ENCODE measurements around the gene TMEM178B. TPM values are rescaled to one million over a fixed set of nuclear protein-coding genes. Genes with fewer than 3 reads are reported as not detected.

Gene TMEM178B
- total and polyA plus RNA-seq, 10 of the 15 experiments (the other 5 are each of a cell fraction or from before 2014, with no cell fraction given): 0.01 to 1.1 (median 0.04) TPM; not detected in 2

DNA sequence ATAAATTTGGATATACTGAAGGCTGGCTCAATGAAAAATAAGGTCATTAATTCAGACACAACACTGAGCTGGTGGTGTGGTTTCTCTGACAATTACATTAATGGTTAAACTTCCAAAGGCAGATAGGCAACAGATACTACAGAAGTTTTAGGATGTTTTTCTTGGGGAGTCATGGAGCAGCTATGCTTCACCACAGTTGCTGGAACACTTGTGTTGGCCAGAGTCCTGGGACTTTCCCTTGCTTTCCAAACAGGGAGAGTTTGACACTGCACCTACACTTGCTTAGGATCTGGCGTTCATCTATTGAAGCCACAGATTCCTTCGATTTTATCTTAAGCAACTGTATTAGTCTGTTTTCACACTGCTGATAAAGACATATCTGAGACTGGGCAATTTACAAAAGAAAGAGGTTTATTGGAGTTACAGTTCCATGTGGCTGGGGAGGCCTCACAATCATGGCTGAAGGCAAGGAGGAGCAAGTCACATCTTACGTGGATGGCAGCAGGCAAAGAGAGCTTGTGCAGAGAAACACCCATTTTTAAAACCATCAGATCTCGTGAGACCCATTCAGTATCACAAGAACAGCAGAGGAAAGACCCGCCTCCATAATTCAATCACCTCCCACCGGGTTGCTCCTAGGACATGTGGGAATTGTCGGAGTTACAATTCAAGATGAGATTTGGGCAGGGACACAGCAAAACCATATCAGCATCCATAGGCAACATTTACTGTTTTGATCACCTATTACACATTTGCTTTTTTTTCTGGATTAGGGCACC is 27.8 kb upstream of the TMEM178B start:
- in situ Hi-C loops (cut with MboI): no loop called here
- SMC1A ChIA-PET (ENCODE audit: uncharacterized antibody, unreplicated experiment): no interaction called here
- ATAC-seq: no peak

DNA sequence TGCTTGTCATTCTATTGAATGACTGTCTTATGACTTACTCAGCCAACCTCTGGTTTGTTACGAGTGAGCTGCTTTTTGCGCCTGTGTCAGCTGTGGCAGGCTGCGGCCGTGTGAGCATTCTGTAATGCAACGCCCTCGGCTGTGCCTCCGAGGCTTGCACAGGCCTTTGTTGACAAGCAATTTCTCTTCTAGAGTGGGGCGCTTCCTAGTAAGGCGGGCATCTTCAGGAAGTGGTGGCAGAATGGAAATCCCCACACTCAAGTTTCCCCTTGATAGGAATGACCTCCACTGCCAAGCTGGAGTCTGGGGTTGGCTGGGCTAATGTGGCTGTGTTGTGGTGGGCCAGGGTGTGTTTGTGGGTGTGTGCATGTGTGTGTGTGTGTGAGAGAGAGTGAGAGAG is 20.2 kb upstream of the TMEM178B start:
- DNase-seq (ENCODE audit: low read depth, low spot score) (no peak), ATAC-seq (no peak), FAIRE-seq (no peak)
- in situ Hi-C loops (cut with MboI): no loop called here
- H3K27ac ChIP-seq (ENCODE audit: control insufficient read depth, insufficient read depth): no peak overlapping the region
- intact Hi-C loops (cut with micrococcal nuclease; ENCODE audit: unreplicated experiment): no loop called here
- no peak overlapping the region for H3K4me3 ChIP-seq
- no TSS peak for BruUV-seq (replicated peaks)
- H3K36me3 ChIP-seq (ENCODE audit: control insufficient read depth in 2 of 2, insufficient read depth in 2 of 2, low read length in 1 of 2): no peaks in the 10 kb centered on the region
- no peaks in the 10 kb centered on the region for H4K20me1 ChIP-seq (ENCODE audit: control insufficient read depth, insufficient read depth)
- no peak overlapping the region for H3K9ac ChIP-seq (ENCODE audit: control insufficient read depth, insufficient read depth, low read length)
- H3K79me2 ChIP-seq (ENCODE audit: control insufficient read depth, insufficient read depth, low read length): no peaks in the 10 kb centered on the region
- RAD21 ChIA-PET (ENCODE audit: unreplicated experiment): no interaction called here
- TF ChIP-seq IKZF2 (IDR thresholded peaks at IDR 0.05) (no peak), EZH2 (IDR thresholded peaks at IDR 0.05; ENCODE audit: borderline replicate concordance, control insufficient read depth, low read depth, low read length) (no peak)
- SMC1A ChIA-PET (ENCODE audit: uncharacterized antibody, unreplicated experiment): no interaction called here
- H2AFZ ChIP-seq (ENCODE audit: control insufficient read depth, low read depth, low read length): no peak overlapping the region
- no peaks in the 10 kb centered on the region for H3K4me1 ChIP-seq (ENCODE audit: control insufficient read depth, insufficient read depth, low read length)
- no peaks in the 10 kb centered on the region; a peak in 1 of 4 replicates for H3K27me3 ChIP-seq (replicated peaks in 1 of 2; ENCODE audit: control insufficient read depth in 2 of 2, insufficient read depth in 2 of 2, low read length in 1 of 2)
- no peak overlapping the region for H3K4me2 ChIP-seq (ENCODE audit: control insufficient read depth, insufficient read depth)
- 44% methylated on average over 9 of the region's 9 CpGs for WGBS (ENCODE audit: insufficient coverage, insufficient replicate concordance, low lambda C conversion rate, missing lambda C conversion rate)
- POLR2A ChIA-PET: interaction anchor here (0.6 kb wide), 1 partner anchor 174 kb away, joined by 3 read pairs; no protein-coding TSS in a partner anchor
- no peaks in the 10 kb centered on the region; the same call in 2 of the 3 replicates for H3K9me3 ChIP-seq (replicated peaks; ENCODE audit: control insufficient read depth, insufficient read depth, low read length)
- CTCF ChIA-PET: no interaction called here

More for the DNA sequence above, 27.8 kb upstream of the TMEM178B start:
- Histone ChIP-seq H3K27ac (ENCODE audit: control insufficient read depth, insufficient read depth) (no peak overlapping the region), H2AFZ (ENCODE audit: control insufficient read depth, low read depth, low read length) (no peak overlapping the region), H3K4me1 (ENCODE audit: control insufficient read depth, insufficient read depth, low read length) (no peaks in the 10 kb centered on the region), H4K20me1 (ENCODE audit: control insufficient read depth, insufficient read depth) (no peaks in the 10 kb centered on the region), H3K36me3 (ENCODE audit: control insufficient read depth in 2 of 2, insufficient read depth in 2 of 2, low read length in 1 of 2) (no peaks in the 10 kb centered on the region), H3K4me2 (ENCODE audit: control insufficient read depth, insufficient read depth) (no peak overlapping the region), H3K9me3 (replicated peaks; ENCODE audit: control insufficient read depth, insufficient read depth, low read length) (no peaks in the 10 kb centered on the region), H3K79me2 (ENCODE audit: control insufficient read depth, insufficient read depth, low read length) (no peaks in the 10 kb centered on the region), H3K27me3 (replicated peaks in 1 of 2; ENCODE audit: control insufficient read depth in 2 of 2, insufficient read depth in 2 of 2, low read length in 1 of 2) (no peaks in the 10 kb centered on the region; a peak in 1 of 4 replicates), H3K9ac (ENCODE audit: control insufficient read depth, insufficient read depth, low read length) (no peak overlapping the region), H3K4me3 (no peak overlapping the region)
- DNase-seq (ENCODE audit: low read depth, low spot score): no peak
- ChIA-PET POLR2A (no interaction called here), RAD21 (ENCODE audit: unreplicated experiment) (no interaction called here), CTCF (no interaction called here)
- intact Hi-C loops (cut with micrococcal nuclease; ENCODE audit: unreplicated experiment): no loop called here
- no peak for FAIRE-seq
- no TSS peak for BruUV-seq (replicated peaks)
- no peak for TF ChIP-seq NR2C2 (IDR thresholded peaks at IDR 0.05; ENCODE audit: borderline replicate concordance, control insufficient read depth, insufficient read length, low read depth)
- TF ChIP-seq NBN (IDR thresholded peaks at IDR 0.05): no peak
- TF ChIP-seq TBL1XR1 (IDR thresholded peaks at IDR 0.05; ENCODE audit: low read depth, low read length): no peak
- TF ChIP-seq ZBED1 (IDR thresholded peaks at IDR 0.05; ENCODE audit: borderline replicate concordance): no peak
- no peak for TF ChIP-seq NFIC (IDR thresholded peaks at IDR 0.05; ENCODE audit: low read depth, low read length)
- TF ChIP-seq RCOR1 (conservative IDR thresholded peaks at IDR 0.05; ENCODE audit: low read depth, low read length): no peak
- TF ChIP-seq SMC3 (IDR thresholded peaks at IDR 0.05; ENCODE audit: borderline replicate concordance, low read length): no peak
- TF ChIP-seq FOXK2 (IDR thresholded peaks at IDR 0.05): no peak
- 25% methylated on average over 7 of the region's 7 CpGs for WGBS (ENCODE audit: insufficient coverage, insufficient replicate concordance, low lambda C conversion rate, missing lambda C conversion rate)

All from GM12878 (cell line).